ENCODE results near the gene CSNK1G3. TPM values are rescaled to one million over a fixed set of nuclear protein-coding genes. Genes with fewer than 3 reads are reported as not detected.

CSNK1G3 gene
- total and polyA plus RNA-seq, 11 donors, result 4.0 to 34.3 (median 25.2) TPM

GRCh38 chr5:123514615-123515355 is 2.8 kb downstream of the CSNK1G3 start:
- ATAC-seq, result no peak
- no peak overlapping the region for H3K4me3 ChIP-seq

GRCh38 chr5:123515904-123516303 is 3.9 kb downstream of the CSNK1G3 start:
- H3K4me1 ChIP-seq, result peaks cover 0 to 42% (median 17%) of the 10 kb centered on the region in 12 donors
- DNase-seq, result no peak
- no peaks in the 10 kb centered on the region for H3K27me3 ChIP-seq
- intact Hi-C loops (cut with DNase I), result loop anchor here in 5 of 10 donors (10.0 kb wide), 3 partner anchors 69 to 91 kb away; partner anchors contain the start of gene CEP120 (in 3 of the 5)
- H3K27ac ChIP-seq, result no peak overlapping the region
- no peak for ATAC-seq
- no peaks in the 10 kb centered on the region for H3K36me3 ChIP-seq
- WGBS, 4 donors, result 83 to 87% (median 86%) methylated on average over 3 of the region's 3 CpGs
- no peak overlapping the region for H3K4me3 ChIP-seq
- TF ChIP-seq CTCF (IDR thresholded peaks at IDR 0.05) (no peak), POLR2A (IDR thresholded peaks at IDR 0.05) (no peak)
- no peaks in the 10 kb centered on the region for H3K9me3 ChIP-seq

More at GRCh38 chr5:123514615-123515355, 2.8 kb downstream of the CSNK1G3 start:
- H3K27me3 ChIP-seq, result no peaks in the 10 kb centered on the region
- peaks cover 0 to 41% (median 17%) of the 10 kb centered on the region in 12 donors for H3K4me1 ChIP-seq
- no peaks in the 10 kb centered on the region for H3K9me3 ChIP-seq
- WGBS, 4 donors, result 92 to 96% (median 94%) methylated on average over 5 of the region's 5 CpGs
- no peak for DNase-seq
- TF ChIP-seq POLR2A (IDR thresholded peaks at IDR 0.05), result no peak
- no peak for TF ChIP-seq CTCF (IDR thresholded peaks at IDR 0.05)
- H3K27ac ChIP-seq, result no peak overlapping the region
- intact Hi-C loops (cut with DNase I), result loop anchor here in 9 of 10 donors (5.0 to 10.0 kb wide), 8 partner anchors 70 to 98 kb away; partner anchors contain the start of gene CEP120 (in 4 of the 9)
- H3K36me3 ChIP-seq, result no peaks in the 10 kb centered on the region

GRCh38 chr5:123517476-123517875 is 5.5 kb downstream of the CSNK1G3 start:
- intact Hi-C loops (cut with DNase I), result loop anchor here in 5 of 10 donors (10.0 kb wide), 3 partner anchors 67 to 93 kb away; partner anchors contain the start of gene CEP120 (in 3 of the 5)
- H3K36me3 ChIP-seq, result no peaks in the 10 kb centered on the region
- DNase-seq, result no peak
- ATAC-seq, result no peak
- no peaks in the 10 kb centered on the region for H3K9me3 ChIP-seq
- TF ChIP-seq CTCF (IDR thresholded peaks at IDR 0.05) (no peak), POLR2A (IDR thresholded peaks at IDR 0.05) (no peak)
- H3K4me1 ChIP-seq, result peaks cover 0 to 39% (median 21%) of the 10 kb centered on the region in 12 donors
- no peak overlapping the region for H3K4me3 ChIP-seq
- no peaks in the 10 kb centered on the region for H3K27me3 ChIP-seq
- H3K27ac ChIP-seq, result no peak overlapping the region
- 73 to 84% (median 78%) methylated on average over 3 of the region's 3 CpGs for WGBS, 4 donors

GRCh38 chr5:123518111-123518510 is 6.1 kb downstream of the CSNK1G3 start:
- TF ChIP-seq CTCF (IDR thresholded peaks at IDR 0.05) (no peak), POLR2A (IDR thresholded peaks at IDR 0.05) (no peak)
- DNase-seq (no peak), ATAC-seq (no peak)
- Histone ChIP-seq H3K27me3 (no peaks in the 10 kb centered on the region), H3K9me3 (no peaks in the 10 kb centered on the region), H3K4me3 (no peak overlapping the region), H3K27ac (no peak overlapping the region), H3K36me3 (no peaks in the 10 kb centered on the region), H3K4me1 (peaks cover 0 to 39% (median 20%) of the 10 kb centered on the region in 12 donors)
- intact Hi-C loops (cut with DNase I), result loop anchor here in 5 of 10 donors (10.0 kb wide), 3 partner anchors 67 to 93 kb away; partner anchors contain the start of gene CEP120 (in 3 of the 5)
